Testis (tissue), 3 donors: ENCODE results near the gene MAP2K5. TPM values are rescaled to one million over a fixed set of nuclear protein-coding genes. Genes with fewer than 3 reads are reported as not detected.

Experiments
- DNase-seq: peaks from one replicate; pipeline ENCODE4 v3.0.0-alpha.2; 2019
- H3K27ac ChIP-seq, 2 donors: fragments of 200-600 bp; sonication (generic); one replicate each; pipeline ENCODE4 v1.5.1; 2019
- H3K27me3 ChIP-seq: fragments of 200-600 bp; sonication (generic); one replicate; pipeline ENCODE4 v1.5.1; 2019
- H3K36me3 ChIP-seq: fragments of 200-600 bp; sonication (generic); one replicate; pipeline ENCODE4 v1.5.1; 2017; ENCODE audit warnings: low read depth; ENCODE audit errors: missing control alignments
- H3K4me1 ChIP-seq: fragments of 200-600 bp; sonication (generic); one replicate; pipeline ENCODE4 v1.5.1; 2019
- H3K4me3 ChIP-seq, 2 donors: fragments of 200-600 bp; sonication (generic); one replicate each; pipeline ENCODE4 v1.5.1; 2017 to 2019
- H3K9me3 ChIP-seq: fragments of 200-600 bp; sonication (generic); one replicate; pipeline ENCODE4 v1.5.1; 2017
- CTCF ChIP-seq, 3 experiments: fragments of 450-650 bp in 2 of 3; fragments of 200-600 bp in 1 of 3; sonication (generic) in 1 of 3; IDR thresholded peaks; one replicate each; pipeline ENCODE4 v1.5.1; 2016 to 2019; ENCODE audit warnings: antibody characterized with exemption in 3 of 3, mild to moderate bottlenecking in 2 of 3, moderate library complexity in 1 of 3
- POLR2A ChIP-seq: fragments of 450-650 bp; IDR thresholded peaks from one replicate; pipeline ENCODE4 v1.6.1; 2017; ENCODE audit warnings: antibody characterized with exemption, mild to moderate bottlenecking, moderate library complexity
- WGBS, 2 donors: methylation state at CpG; one replicate each; pipeline ENCODE4 v1.1.5; 2018; 5-methylcytosine and 5-hydroxymethylcytosine counted together
- intact Hi-C: fragments of 100-400 bp; cut with DNase I; formaldehyde crosslinking; loops from one replicate; pipeline ENCODE4 v1.15.1; 2023; ENCODE audit warnings: low total_unique reads
- polyA plus RNA-seq: library from polyadenylated mRNA; stranded (reverse); fragments of 350-450 nt; fragmentation: Illumina TruSeq; extraction: RNeasy Lipid Tissue Mini Kit (QIAGEN cat#74804); gene quantifications from one replicate; pipeline ENCODE4 v1.2.3, GENCODE V29; 2014; ENCODE audit warnings: low read depth, low replicate concordance; ENCODE audit not compliant: insufficient read depth
- total RNA-seq, 2 donors: library from RNA; depleted of rRNA; stranded (reverse); fragments of >200 nt; gene quantifications; one replicate each; pipeline ENCODE4 v1.2.3, GENCODE V29; 2016

The MAP2K5 gene
- total and polyA plus RNA-seq, 3 donors from 2014 or later, result 28.0 to 34.3 (median 31.2) TPM

- TF ChIP-seq POLR2A (no peak), CTCF (IDR thresholded peaks at IDR 0.05) (no peak)
- no peak overlapping the region for H3K27ac ChIP-seq
- H3K27me3 ChIP-seq, result no peaks in the 10 kb centered on the region
- no peak overlapping the region for H3K4me3 ChIP-seq
- H3K9me3 ChIP-seq, result no peaks in the 10 kb centered on the region
- no peaks in the 10 kb centered on the region for H3K4me1 ChIP-seq
- intact Hi-C loops, result no loop called here
- H3K36me3 ChIP-seq, result no peaks in the 10 kb centered on the region
- DNase-seq, result no peak
These were observed 189.7 kb downstream of the MAP2K5 start for GRCh38 chr15:67732164-67732563.

GRCh38 chr15:67732671-67733374, 190.3 kb downstream of the MAP2K5 start:
- DNase-seq, result no peak
- TF ChIP-seq CTCF (IDR thresholded peaks at IDR 0.05) (no peak), POLR2A (no peak)
- H3K36me3 ChIP-seq, result no peaks in the 10 kb centered on the region
- H3K9me3 ChIP-seq, result no peaks in the 10 kb centered on the region
- intact Hi-C loops, result no loop called here
- H3K4me3 ChIP-seq, result no peak overlapping the region
- no peaks in the 10 kb centered on the region for H3K4me1 ChIP-seq
- no peak overlapping the region for H3K27ac ChIP-seq
- WGBS, 2 donors, result 90 to 91% methylated on average over 14 of the region's 14 CpGs
- no peaks in the 10 kb centered on the region for H3K27me3 ChIP-seq

- Histone ChIP-seq H3K36me3 (no peaks in the 10 kb centered on the region), H3K4me3 (no peak overlapping the region), H3K9me3 (no peaks in the 10 kb centered on the region), H3K27ac (no peak overlapping the region), H3K4me1 (no peaks in the 10 kb centered on the region), H3K27me3 (no peaks in the 10 kb centered on the region)
- 23 to 30% methylated on average over 2 of the region's 2 CpGs for WGBS, 2 donors
- intact Hi-C loops, result no loop called here
- TF ChIP-seq CTCF (IDR thresholded peaks at IDR 0.05), result no peak
- TF ChIP-seq POLR2A, result no peak
- DNase-seq, result no peak
These were observed 193.4 kb downstream of the MAP2K5 start for GRCh38 chr15:67735896-67736295.

GRCh38 chr15:67736810-67737209, 194.3 kb downstream of the MAP2K5 start:
- H3K27ac ChIP-seq, result no peak overlapping the region
- no peaks in the 10 kb centered on the region for H3K9me3 ChIP-seq
- H3K27me3 ChIP-seq, result no peaks in the 10 kb centered on the region
- 76 to 83% methylated on average over 2 of the region's 2 CpGs for WGBS, 2 donors
- intact Hi-C loops, result no loop called here
- no peak for DNase-seq
- TF ChIP-seq CTCF (IDR thresholded peaks at IDR 0.05), result no peak
- TF ChIP-seq POLR2A, result no peak
- no peak overlapping the region for H3K4me3 ChIP-seq
- no peaks in the 10 kb centered on the region for H3K4me1 ChIP-seq
- H3K36me3 ChIP-seq, result no peaks in the 10 kb centered on the region

GRCh38 chr15:67738056-67738455, 195.6 kb downstream of the MAP2K5 start:
- Histone ChIP-seq H3K27me3 (no peaks in the 10 kb centered on the region), H3K4me1 (no peaks in the 10 kb centered on the region), H3K27ac (no peak overlapping the region), H3K9me3 (no peaks in the 10 kb centered on the region), H3K36me3 (no peaks in the 10 kb centered on the region), H3K4me3 (no peak overlapping the region)
- WGBS, 2 donors, result 74 to 75% methylated on average over 4 of the region's 4 CpGs
- intact Hi-C loops, result no loop called here
- no peak for TF ChIP-seq POLR2A
- DNase-seq, result no peak
